H9 (cell line): Measurements from ENCODE around the gene SCN7A. TPM values are rescaled to one million over a fixed set of nuclear protein-coding genes. Genes with fewer than 3 reads are reported as not detected.

Source experiments
- DNase-seq: peaks from one replicate; pipeline ENCODE4 v3.0.0-alpha.2; 2017
- H2AFZ ChIP-seq: one replicate; pipeline ENCODE4 v1.6.1; 2013; ENCODE audit warnings: mild to moderate bottlenecking, low read length, control low read depth, moderate library complexity
- H2AK5ac ChIP-seq: 2 replicates; pipeline ENCODE4 v1.6.1; 2013; ENCODE audit warnings: low read length, control low read depth, mixed read lengths; ENCODE audit not compliant: insufficient read length
- H2BK120ac ChIP-seq: one replicate; pipeline ENCODE4 v1.6.1; 2013; ENCODE audit warnings: low read depth, mild to moderate bottlenecking, low read length, control low read depth, inconsistent platforms; ENCODE audit not compliant: poor library complexity, severe bottlenecking
- H2BK12ac ChIP-seq: 2 replicates; pipeline ENCODE4 v1.6.1; 2013; ENCODE audit warnings: low read length, control low read depth, mixed read lengths, low read depth; ENCODE audit not compliant: insufficient read length
- H2BK15ac ChIP-seq: 2 replicates; pipeline ENCODE4 v1.6.1; 2013; ENCODE audit warnings: low read depth, low read length, control low read depth
- H2BK20ac ChIP-seq: one replicate; pipeline ENCODE4 v1.6.1; 2013; ENCODE audit warnings: low read depth, mild to moderate bottlenecking, low read length, control low read depth, inconsistent platforms; ENCODE audit not compliant: poor library complexity, severe bottlenecking
- H2BK5ac ChIP-seq: 2 replicates; pipeline ENCODE4 v1.6.1; 2013; ENCODE audit warnings: low read length, control low read depth, mixed read lengths; ENCODE audit not compliant: insufficient read length
- H3K14ac ChIP-seq: 2 replicates; pipeline ENCODE4 v1.6.1; 2013; ENCODE audit warnings: low read length, control low read depth; ENCODE audit not compliant: insufficient read depth
- H3K18ac ChIP-seq: 2 replicates; pipeline ENCODE4 v1.6.1; 2013; ENCODE audit warnings: low read depth, mild to moderate bottlenecking, mixed read lengths, low read length, control low read depth; ENCODE audit not compliant: insufficient read length
- H3K23ac ChIP-seq: 2 replicates; pipeline ENCODE4 v1.6.1; 2013; ENCODE audit warnings: low read length, control low read depth, mixed read lengths, low read depth; ENCODE audit not compliant: insufficient read length
- H3K23me2 ChIP-seq: 2 replicates; pipeline ENCODE4 v1.6.1; 2013; ENCODE audit warnings: low read depth, mild to moderate bottlenecking, mixed read lengths, low read length, control low read depth; ENCODE audit not compliant: insufficient read length, poor library complexity, severe bottlenecking
- H3K27ac ChIP-seq: 2 replicates; pipeline ENCODE4 v1.5.1; 2013; ENCODE audit warnings: low read length, control low read depth, mixed read lengths, low read depth; ENCODE audit not compliant: insufficient read length
- H3K27me3 ChIP-seq: 2 replicates; pipeline ENCODE4 v1.6.1; 2013; ENCODE audit warnings: low read length, control low read depth, inconsistent platforms; ENCODE audit not compliant: insufficient read depth
- H3K4ac ChIP-seq: 2 replicates; pipeline ENCODE4 v1.6.1; 2013; ENCODE audit warnings: low read depth, mild to moderate bottlenecking, control low read depth, inconsistent platforms, low read length, moderate library complexity
- H3K4me1 ChIP-seq: 2 replicates; pipeline ENCODE4 v1.6.1; 2013; ENCODE audit warnings: low read length, control low read depth, inconsistent platforms; ENCODE audit not compliant: insufficient read depth
- H3K4me2 ChIP-seq: 2 replicates; pipeline ENCODE4 v1.6.1; 2013; ENCODE audit warnings: low read length, control low read depth, mixed read lengths; ENCODE audit not compliant: insufficient read length, insufficient read depth
- H3K56ac ChIP-seq: 2 replicates; pipeline ENCODE4 v1.6.1; 2013; ENCODE audit warnings: low read depth, mild to moderate bottlenecking, mixed read lengths, low read length, control low read depth; ENCODE audit not compliant: insufficient read length
- H3K79me1 ChIP-seq: 2 replicates; pipeline ENCODE4 v1.6.1; 2013; ENCODE audit warnings: low read depth, mild to moderate bottlenecking, moderate library complexity, low read length, control low read depth, inconsistent platforms; ENCODE audit not compliant: insufficient read depth, poor library complexity, severe bottlenecking
- H3K79me2 ChIP-seq: 2 replicates; pipeline ENCODE4 v1.6.1; 2013; ENCODE audit warnings: low read length, control low read depth, inconsistent platforms; ENCODE audit not compliant: insufficient read depth
- H3K9ac ChIP-seq: 2 replicates; pipeline ENCODE4 v1.6.1; 2013; ENCODE audit warnings: low read length, control low read depth, mixed read lengths; ENCODE audit not compliant: insufficient read length; ENCODE audit errors: extremely low read depth
- H3K9me3 ChIP-seq: one replicate; pipeline ENCODE4 v1.6.1; 2013; ENCODE audit warnings: low read depth, low read length, inconsistent platforms; ENCODE audit not compliant: control insufficient read depth
- H3T11ph ChIP-seq: one replicate; pipeline ENCODE4 v1.6.1; 2013; ENCODE audit warnings: mild to moderate bottlenecking, low read length, control low read depth, inconsistent platforms
- H4K20me1 ChIP-seq: one replicate; pipeline ENCODE4 v1.6.1; 2013; ENCODE audit not compliant: control insufficient read depth, insufficient read length, insufficient read depth
- H4K5ac ChIP-seq: 2 replicates; pipeline ENCODE4 v1.6.1; 2013; ENCODE audit warnings: low read depth, mild to moderate bottlenecking, mixed read lengths, low read length, control low read depth; ENCODE audit not compliant: insufficient read length
- H4K8ac ChIP-seq: replicated peaks from 2 replicates; pipeline ENCODE4 v1.6.1; 2013; ENCODE audit warnings: low read length, control low read depth, mixed read lengths, low read depth; ENCODE audit not compliant: insufficient read length
- H4K91ac ChIP-seq: 2 replicates; pipeline ENCODE4 v1.6.1; 2013; ENCODE audit warnings: low read depth, mild to moderate bottlenecking, moderate library complexity, mixed read lengths, low read length, control low read depth; ENCODE audit not compliant: insufficient read length
- H3K27ac Mint-ChIP-seq, 3 experiments: 2 replicates in 2 of 3; 3 replicates in 1 of 3; pipeline ENCODE4 v1.8.0; 2020 to 2021; ENCODE audit warnings: mixed read lengths in 3 of 3, mild to moderate bottlenecking in 1 of 3, moderate library complexity in 1 of 3
- H3K27me3 Mint-ChIP-seq: 2 replicates; pipeline ENCODE4 v1.8.0; 2021; ENCODE audit warnings: low read depth, mild to moderate bottlenecking, moderate library complexity, mixed read lengths
- H3K36me3 Mint-ChIP-seq, 3 experiments: 2 replicates in 2 of 3; 3 replicates in 1 of 3; pipeline ENCODE4 v1.8.0; 2020 to 2021; ENCODE audit warnings: low read depth in 3 of 3, mixed read lengths in 3 of 3; ENCODE audit not compliant: insufficient read depth in 1 of 3
- H3K4me1 Mint-ChIP-seq, 2 experiments: 2 replicates each; pipeline ENCODE4 v1.8.0; 2020; ENCODE audit warnings: mixed read lengths in 2 of 2
- H3K4me3 Mint-ChIP-seq, 2 experiments: 2 replicates in 1 of 2; 3 replicates in 1 of 2; pipeline ENCODE4 v1.8.0; 2020 to 2021; ENCODE audit warnings: mild to moderate bottlenecking in 2 of 2, mixed read lengths in 2 of 2, moderate library complexity in 1 of 2
- H3K9me3 Mint-ChIP-seq, 2 experiments: 2 replicates in 1 of 2; 3 replicates in 1 of 2; pipeline ENCODE4 v1.8.0; 2020; ENCODE audit warnings: mild to moderate bottlenecking in 2 of 2, mixed read lengths in 2 of 2, moderate library complexity in 1 of 2
- WGBS: extraction: QIAGEN DNeasy Blood & Tissue Kit; methylation state at CpG from one replicate; pipeline ENCODE4 v1.1.7; 2013; ENCODE audit warnings: missing lambda C conversion rate, low lambda C conversion rate, mixed read lengths; ENCODE audit not compliant: insufficient read length; ENCODE audit errors: extremely low coverage; 5-methylcytosine and 5-hydroxymethylcytosine counted together
- total RNA-seq: library from RNA; stranded (reverse); gene quantifications from 2 replicates; pipeline ENCODE4 v1.2.1, GENCODE V29; 2021
- TF ChIP-seq, protein P1 (sequence below): fragments of 200-600 bp; sonication (generic); conservative IDR thresholded peaks from 3 replicates; pipeline ENCODE4 v1.8.0; 2021; ENCODE audit warnings: antibody characterized with exemption, mild to moderate bottlenecking

The SCN7A gene
- total RNA-seq, 1 experiment from 2014 or later, result 0.07 TPM

GRCh38 chr2:166513952-166514351, 19.9 kb upstream of the SCN7A start:
- Histone ChIP-seq H3K4me1 (no peaks in the 10 kb centered on the region), H3K27ac (no peak overlapping the region), H3K4ac (no peak overlapping the region), H2AFZ (no peak overlapping the region), H4K8ac (no peak overlapping the region), H3T11ph (no peak overlapping the region), H3K18ac (no peak overlapping the region), H2AK5ac (no peak overlapping the region), H3K23me2 (no peaks in the 10 kb centered on the region), H4K20me1 (no peaks in the 10 kb centered on the region), H3K27me3 (no peaks in the 10 kb centered on the region), H2BK20ac (no peak overlapping the region), H2BK15ac (no peak overlapping the region), H4K5ac (no peak overlapping the region), H4K91ac (no peak overlapping the region), H3K79me2 (no peaks in the 10 kb centered on the region), H2BK120ac (no peak overlapping the region), H3K9me3 (no peaks in the 10 kb centered on the region), H2BK5ac (no peak overlapping the region), H3K14ac (no peak overlapping the region), H3K56ac (no peak overlapping the region), H2BK12ac (no peak overlapping the region), H3K9ac (no peak overlapping the region), H3K23ac (no peak overlapping the region), H3K79me1 (no peaks in the 10 kb centered on the region), H3K4me2 (no peak overlapping the region)
- no peaks in the 10 kb centered on the region for H3K36me3 Mint-ChIP-seq
- no peak overlapping the region for H3K4me3 Mint-ChIP-seq
- TF ChIP-seq, protein P1, sequence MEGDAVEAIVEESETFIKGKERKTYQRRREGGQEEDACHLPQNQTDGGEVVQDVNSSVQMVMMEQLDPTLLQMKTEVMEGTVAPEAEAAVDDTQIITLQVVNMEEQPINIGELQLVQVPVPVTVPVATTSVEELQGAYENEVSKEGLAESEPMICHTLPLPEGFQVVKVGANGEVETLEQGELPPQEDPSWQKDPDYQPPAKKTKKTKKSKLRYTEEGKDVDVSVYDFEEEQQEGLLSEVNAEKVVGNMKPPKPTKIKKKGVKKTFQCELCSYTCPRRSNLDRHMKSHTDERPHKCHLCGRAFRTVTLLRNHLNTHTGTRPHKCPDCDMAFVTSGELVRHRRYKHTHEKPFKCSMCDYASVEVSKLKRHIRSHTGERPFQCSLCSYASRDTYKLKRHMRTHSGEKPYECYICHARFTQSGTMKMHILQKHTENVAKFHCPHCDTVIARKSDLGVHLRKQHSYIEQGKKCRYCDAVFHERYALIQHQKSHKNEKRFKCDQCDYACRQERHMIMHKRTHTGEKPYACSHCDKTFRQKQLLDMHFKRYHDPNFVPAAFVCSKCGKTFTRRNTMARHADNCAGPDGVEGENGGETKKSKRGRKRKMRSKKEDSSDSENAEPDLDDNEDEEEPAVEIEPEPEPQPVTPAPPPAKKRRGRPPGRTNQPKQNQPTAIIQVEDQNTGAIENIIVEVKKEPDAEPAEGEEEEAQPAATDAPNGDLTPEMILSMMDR, result no peak
- H3K9me3 Mint-ChIP-seq, result no peaks in the 10 kb centered on the region
- no peak for DNase-seq
- no peak overlapping the region for H3K27ac Mint-ChIP-seq
- H3K4me1 Mint-ChIP-seq, result no peaks in the 10 kb centered on the region
- no CpG with 5 or more reads among the region's 1 CpG for WGBS
- 0 out of 2 replicates have a peak, but pooled peaks cover 1% of the 10 kb centered on the region for H3K27me3 Mint-ChIP-seq
